Osteoblast (primary cell): Measurements from ENCODE around the gene NAPG. TPM values are rescaled to one million over a fixed set of nuclear protein-coding genes. Genes with fewer than 3 reads are reported as not detected.

ENCODE experiments used
- DNase-seq: peaks from one replicate; pipeline ENCODE4 v3.0.0; 2011; ENCODE audit warnings: low spot score, mixed read lengths; ENCODE audit not compliant: insufficient read length; ENCODE audit errors: missing footprints
- H2AFZ ChIP-seq: 2 replicates; pipeline ENCODE4 v1.6.0; 2011; ENCODE audit warnings: mild to moderate bottlenecking, low read length
- H3K27ac ChIP-seq: 2 replicates; pipeline ENCODE4 v1.5.1; 2011; ENCODE audit warnings: mild to moderate bottlenecking, low read depth, low read length, moderate library complexity
- H3K27me3 ChIP-seq: 2 replicates; pipeline ENCODE4 v1.6.0; 2012; ENCODE audit warnings: mild to moderate bottlenecking, control low read depth, inconsistent platforms, low read length, moderate library complexity; ENCODE audit not compliant: insufficient read depth
- H3K36me3 ChIP-seq: 2 replicates; pipeline ENCODE4 v1.5.1; 2011; ENCODE audit warnings: mild to moderate bottlenecking, low read length, control low read depth, moderate library complexity; ENCODE audit not compliant: insufficient read depth
- H3K4me1 ChIP-seq: 2 replicates; pipeline ENCODE4 v1.5.1; 2011; ENCODE audit warnings: mild to moderate bottlenecking, low read length, control low read depth, moderate library complexity; ENCODE audit not compliant: insufficient read depth
- H3K4me2 ChIP-seq: 2 replicates; pipeline ENCODE4 v1.6.0; 2011; ENCODE audit warnings: mild to moderate bottlenecking, low read length; ENCODE audit not compliant: insufficient read depth
- H3K4me3 ChIP-seq: fragments of 200-600 bp; sonication (generic); 3 replicates; pipeline ENCODE4 v1.5.1; 2012; ENCODE audit warnings: mild to moderate bottlenecking, low read length, inconsistent platforms; ENCODE audit not compliant: insufficient read depth
- H3K79me2 ChIP-seq: 2 replicates; pipeline ENCODE4 v1.6.0; 2012; ENCODE audit warnings: mild to moderate bottlenecking, low read length, control low read depth, inconsistent platforms; ENCODE audit not compliant: insufficient read depth
- H3K9me3 ChIP-seq: 2 replicates; pipeline ENCODE4 v1.5.1; 2011; ENCODE audit warnings: low read depth, low read length, control low read depth
- H4K20me1 ChIP-seq: 2 replicates; pipeline ENCODE4 v1.6.0; 2012; ENCODE audit warnings: mild to moderate bottlenecking, low read length, control low read depth; ENCODE audit not compliant: insufficient read depth
- total RNA-seq: library from RNA; depleted of rRNA; stranded (reverse); fragments of >200 nt; gene quantifications from 2 replicates; pipeline ENCODE4 v1.2.3, GENCODE V29; 2012
- TF ChIP-seq, protein P1 (sequence below): IDR thresholded peaks from 2 replicates; pipeline ENCODE4 v1.5.1; 2011; ENCODE audit warnings: mild to moderate bottlenecking, low read depth, low read length, moderate library complexity; ENCODE audit errors: extremely low read depth

NAPG gene
- total RNA-seq, 1 donor = 47.4 TPM

DNA sequence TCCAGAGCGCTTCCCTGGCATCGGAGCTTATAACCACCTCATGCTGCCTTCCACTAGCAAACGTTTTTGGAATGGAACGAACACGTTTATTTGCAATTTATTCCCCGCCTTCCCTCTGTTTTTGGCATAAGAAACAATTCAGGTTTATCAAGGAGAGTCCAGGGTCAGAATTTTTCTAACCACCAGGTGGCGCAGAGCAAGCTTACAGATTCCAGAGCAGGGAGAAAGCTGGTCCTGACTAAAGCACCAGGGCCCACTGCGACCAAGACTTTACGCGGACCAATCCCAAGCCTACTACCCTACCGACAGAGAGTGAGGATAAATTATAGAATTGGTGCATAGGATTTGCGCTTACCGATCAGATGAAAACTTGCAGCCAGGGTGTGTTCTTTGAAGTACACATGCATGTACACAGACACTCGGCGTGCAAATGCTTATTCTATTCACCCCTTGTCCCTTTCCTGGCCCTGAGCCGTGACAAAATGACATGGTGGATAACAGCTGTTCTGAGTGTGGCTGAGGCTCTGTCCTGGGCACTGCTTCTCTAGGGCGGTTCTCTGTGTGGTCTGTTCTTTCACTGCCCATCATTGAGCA is 34.7 kb downstream of the NAPG start:
- H2AFZ ChIP-seq = no peak overlapping the region
- DNase-seq = peak; percentile 89
- H3K4me2 ChIP-seq = peak overlapping the region; percentile 63
- H3K27ac ChIP-seq = no peak overlapping the region
- H3K36me3 ChIP-seq = peaks cover 14% of the 10 kb centered on the region
- H3K9me3 ChIP-seq = no peaks in the 10 kb centered on the region
- TF ChIP-seq, protein P1, sequence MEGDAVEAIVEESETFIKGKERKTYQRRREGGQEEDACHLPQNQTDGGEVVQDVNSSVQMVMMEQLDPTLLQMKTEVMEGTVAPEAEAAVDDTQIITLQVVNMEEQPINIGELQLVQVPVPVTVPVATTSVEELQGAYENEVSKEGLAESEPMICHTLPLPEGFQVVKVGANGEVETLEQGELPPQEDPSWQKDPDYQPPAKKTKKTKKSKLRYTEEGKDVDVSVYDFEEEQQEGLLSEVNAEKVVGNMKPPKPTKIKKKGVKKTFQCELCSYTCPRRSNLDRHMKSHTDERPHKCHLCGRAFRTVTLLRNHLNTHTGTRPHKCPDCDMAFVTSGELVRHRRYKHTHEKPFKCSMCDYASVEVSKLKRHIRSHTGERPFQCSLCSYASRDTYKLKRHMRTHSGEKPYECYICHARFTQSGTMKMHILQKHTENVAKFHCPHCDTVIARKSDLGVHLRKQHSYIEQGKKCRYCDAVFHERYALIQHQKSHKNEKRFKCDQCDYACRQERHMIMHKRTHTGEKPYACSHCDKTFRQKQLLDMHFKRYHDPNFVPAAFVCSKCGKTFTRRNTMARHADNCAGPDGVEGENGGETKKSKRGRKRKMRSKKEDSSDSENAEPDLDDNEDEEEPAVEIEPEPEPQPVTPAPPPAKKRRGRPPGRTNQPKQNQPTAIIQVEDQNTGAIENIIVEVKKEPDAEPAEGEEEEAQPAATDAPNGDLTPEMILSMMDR = peak; percentile 79
- H4K20me1 ChIP-seq = peaks cover 2% of the 10 kb centered on the region
- peak overlapping the region; percentile 41 for H3K4me3 ChIP-seq
- H3K4me1 ChIP-seq = peaks cover 13% of the 10 kb centered on the region
- H3K27me3 ChIP-seq = no peaks in the 10 kb centered on the region
- no peaks in the 10 kb centered on the region for H3K79me2 ChIP-seq

DNA sequence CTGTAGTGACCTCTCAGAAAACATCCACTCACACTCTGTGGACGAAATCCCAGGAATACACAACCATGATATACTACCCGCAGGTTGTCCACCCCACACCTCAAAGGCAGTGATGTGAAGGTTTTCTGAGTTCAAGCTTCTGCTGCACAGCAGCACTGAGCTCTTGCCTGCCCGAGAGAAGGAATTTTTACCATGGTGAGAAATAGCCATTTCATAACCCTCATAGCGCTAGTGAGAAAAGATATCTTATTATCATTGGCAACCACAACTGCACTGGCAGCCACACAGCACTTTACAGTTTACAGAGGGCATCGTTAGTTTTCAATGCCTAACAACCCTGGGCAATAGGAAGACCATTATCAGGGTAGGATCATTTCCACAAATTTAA is 36.9 kb downstream of the NAPG start:
- Histone ChIP-seq H3K27ac (no peak overlapping the region), H3K27me3 (no peaks in the 10 kb centered on the region), H3K36me3 (no peaks in the 10 kb centered on the region), H4K20me1 (peaks cover 2% of the 10 kb centered on the region), H3K9me3 (no peaks in the 10 kb centered on the region), H3K4me2 (no peak overlapping the region), H3K4me3 (no peak overlapping the region), H3K79me2 (no peaks in the 10 kb centered on the region), H3K4me1 (peaks cover 13% of the 10 kb centered on the region), H2AFZ (no peak overlapping the region)
- TF ChIP-seq, protein P1 = no peak
- DNase-seq = no peak

DNA sequence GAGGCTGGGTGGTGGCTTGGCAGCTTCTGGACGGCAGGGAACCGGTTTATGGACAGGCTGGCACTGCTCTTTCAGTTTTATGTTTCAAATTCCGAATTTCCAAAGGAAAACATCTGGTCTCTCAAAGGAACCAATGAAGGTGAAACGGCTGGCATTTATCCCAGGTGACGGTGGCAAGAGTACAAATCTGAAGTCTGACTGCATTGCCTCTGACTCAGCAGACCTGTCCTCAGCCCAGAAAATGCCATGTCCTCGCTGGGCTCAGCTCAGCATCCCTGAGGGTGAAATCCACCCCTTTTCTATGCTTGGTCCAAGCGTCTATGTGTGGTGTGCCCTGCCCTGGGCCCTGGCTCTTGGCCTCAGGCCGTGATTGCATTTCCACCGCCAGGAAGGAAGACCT is 38.1 kb downstream of the NAPG start:
- Histone ChIP-seq H3K27ac (no peak overlapping the region), H3K36me3 (no peaks in the 10 kb centered on the region), H2AFZ (no peak overlapping the region), H3K27me3 (no peaks in the 10 kb centered on the region), H3K9me3 (no peaks in the 10 kb centered on the region), H3K4me1 (peaks cover 13% of the 10 kb centered on the region), H3K79me2 (no peaks in the 10 kb centered on the region), H3K4me3 (no peak overlapping the region), H4K20me1 (peaks cover 2% of the 10 kb centered on the region), H3K4me2 (no peak overlapping the region)
- no peak for DNase-seq
- TF ChIP-seq, protein P1 = no peak

DNA sequence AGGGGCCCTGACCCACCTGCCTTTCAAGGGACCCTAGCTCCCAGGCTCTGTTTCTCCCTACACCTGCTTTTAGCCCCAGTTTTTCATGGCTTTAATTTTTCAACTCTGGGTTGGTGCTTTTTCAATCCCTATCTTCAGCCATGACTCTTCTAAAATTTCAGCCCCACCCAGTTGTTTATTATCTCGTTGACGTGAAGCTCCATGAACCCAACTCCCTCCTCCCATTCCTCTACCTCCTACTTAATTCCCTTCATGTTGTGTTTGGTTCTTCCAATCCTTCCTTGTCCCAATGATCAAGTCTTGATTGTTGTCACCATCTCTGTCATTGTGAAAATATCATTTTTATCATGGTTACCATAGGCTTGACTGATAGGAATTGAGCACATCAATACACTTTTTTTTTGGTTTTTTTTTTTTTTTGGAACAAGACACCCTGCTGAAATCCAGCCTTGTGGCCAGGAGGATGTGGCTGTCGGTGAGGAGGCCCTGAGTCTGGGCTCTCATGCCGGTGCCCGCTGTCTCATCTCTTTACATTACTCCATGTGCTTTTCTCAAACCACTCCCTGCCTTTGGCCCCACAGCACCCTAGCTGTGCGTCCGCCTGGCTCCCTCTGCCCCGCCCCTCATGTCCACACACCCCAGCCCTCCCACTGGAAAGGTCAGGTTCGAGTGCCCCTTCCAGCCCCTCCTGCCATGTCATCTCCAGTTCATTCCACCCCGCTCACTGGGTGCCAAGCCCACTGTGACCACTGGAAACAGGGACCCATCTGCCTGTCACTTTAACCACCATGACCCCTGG is 39.3 kb downstream of the NAPG start:
- Histone ChIP-seq H3K79me2 (no peaks in the 10 kb centered on the region), H3K9me3 (no peaks in the 10 kb centered on the region), H3K27me3 (no peaks in the 10 kb centered on the region), H3K36me3 (no peaks in the 10 kb centered on the region), H4K20me1 (no peaks in the 10 kb centered on the region), H2AFZ (no peak overlapping the region), H3K4me2 (no peak overlapping the region), H3K4me1 (peaks cover 11% of the 10 kb centered on the region), H3K27ac (no peak overlapping the region), H3K4me3 (no peak overlapping the region)
- DNase-seq = no peak
- TF ChIP-seq, protein P1 = no peak
